GM23338 (cell line): ENCODE results near the gene AGFG1.

Experiments
- CREB1 ChIP-seq: fragments of 250-450 bp; sonication (Bioruptor Pico); IDR thresholded peaks from 2 replicates; pipeline ENCODE4 v1.5.0; 2020; ENCODE audit warnings: low read depth, mild to moderate bottlenecking, moderate library complexity
- CTCF ChIP-seq, 2 experiments: fragments of 200-600 bp in 1 of 2; sonication (generic) in 1 of 2; conservative IDR thresholded peaks; 2 replicates each; pipeline versions ENCODE4 v1.5.1 to v1.6.1; 2016 to 2017; ENCODE audit warnings: antibody characterized with exemption in 2 of 2, low read depth in 2 of 2, mild to moderate bottlenecking in 2 of 2, moderate library complexity in 1 of 2
- EZH2phosphoT487 ChIP-seq: fragments of 200-600 bp; sonication (generic); IDR thresholded peaks from one replicate; pipeline ENCODE4 v1.8.1; 2018; ENCODE audit warnings: antibody characterized with exemption; ENCODE audit not compliant: unreplicated experiment
- JUNB ChIP-seq: IDR thresholded peaks from one replicate; pipeline ENCODE4 v1.6.1; 2016; ENCODE audit warnings: antibody characterized with exemption; ENCODE audit not compliant: unreplicated experiment
- NANOG ChIP-seq: IDR thresholded peaks from 2 replicates; pipeline ENCODE4 v1.6.1; 2016; ENCODE audit warnings: antibody characterized with exemption, borderline replicate concordance
- POLR2AphosphoS5 ChIP-seq: IDR thresholded peaks from 2 replicates; pipeline ENCODE4 v1.6.1; 2016; ENCODE audit warnings: antibody characterized with exemption, low read depth
- REST ChIP-seq: IDR thresholded peaks from one replicate; pipeline ENCODE4 v1.6.1; 2018; ENCODE audit warnings: antibody characterized with exemption; ENCODE audit not compliant: unreplicated experiment
- ZNF114 ChIP-seq: fragments of 250-450 bp; sonication (Bioruptor Pico); IDR thresholded peaks from 2 replicates; pipeline ENCODE4 v1.5.0; 2020; ENCODE audit warnings: mild to moderate bottlenecking, moderate library complexity

GRCh38 chr2:227551836-227552235 is 79.9 kb downstream of the AGFG1 start:
- TF ChIP-seq CTCF (conservative IDR thresholded peaks at IDR 0.05; ENCODE audit: low read depth in 2 of 2) (no peak), EZH2phosphoT487 (no peak), POLR2AphosphoS5 (no peak), NANOG (no peak), REST (no peak), ZNF114 (CRISPR knock-in tag) (no peak), CREB1 (CRISPR knock-in tag) (no peak), JUNB (no peak)
